GM19397 (cell line): ENCODE data around the gene PCDHGB2.
"Not testable (repeated sequence)": the region's sequence is repeated elsewhere in the genome, so short reads cannot be mapped to it uniquely, and the experiment has no call there.

ENCODE experiments used
- ATAC-seq: cut with Tn5 transposase; IDR thresholded peaks from one replicate; pipeline ENCODE4 v1.9.1; 2021; ENCODE audit warnings: mild to moderate bottlenecking, moderate library complexity; ENCODE audit not compliant: unreplicated experiment

Gene PCDHGB2

DNA sequence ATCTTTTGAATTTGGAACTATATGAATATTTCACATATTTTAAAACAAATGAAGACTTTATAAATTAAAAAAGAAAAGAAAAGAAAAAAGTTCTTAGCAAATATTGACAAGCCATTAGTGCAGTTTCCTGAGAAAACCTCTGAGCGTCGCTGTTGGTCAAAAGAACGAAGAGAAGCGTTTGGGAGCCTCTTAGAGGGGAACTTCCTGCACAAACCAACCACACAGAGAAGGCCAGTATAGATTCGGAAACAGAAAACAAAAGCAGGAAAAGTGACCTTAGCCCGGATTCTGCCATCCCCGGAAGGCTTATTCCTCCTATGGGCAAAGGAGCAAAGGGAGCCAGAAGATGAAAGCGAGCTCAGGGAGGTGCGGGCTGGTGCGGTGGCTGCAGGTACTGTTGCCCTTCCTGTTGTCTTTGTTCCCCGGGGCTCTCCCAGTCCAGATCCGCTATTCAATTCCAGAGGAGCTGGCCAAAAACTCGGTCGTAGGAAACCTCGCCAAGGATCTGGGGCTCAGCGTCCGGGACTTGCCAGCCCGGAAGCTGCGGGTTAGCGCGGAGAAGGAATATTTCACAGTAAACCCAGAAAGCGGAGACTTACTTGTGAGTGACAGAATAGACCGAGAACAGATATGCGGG, at the start of gene PCDHGB2:
Gene PCDHGB2, plus strand, starts transcription at position 205 of the 637 bp plus-strand sequence. Its CDS starts 142 bp downstream, at position 347.
- ATAC-seq = no peak

DNA sequence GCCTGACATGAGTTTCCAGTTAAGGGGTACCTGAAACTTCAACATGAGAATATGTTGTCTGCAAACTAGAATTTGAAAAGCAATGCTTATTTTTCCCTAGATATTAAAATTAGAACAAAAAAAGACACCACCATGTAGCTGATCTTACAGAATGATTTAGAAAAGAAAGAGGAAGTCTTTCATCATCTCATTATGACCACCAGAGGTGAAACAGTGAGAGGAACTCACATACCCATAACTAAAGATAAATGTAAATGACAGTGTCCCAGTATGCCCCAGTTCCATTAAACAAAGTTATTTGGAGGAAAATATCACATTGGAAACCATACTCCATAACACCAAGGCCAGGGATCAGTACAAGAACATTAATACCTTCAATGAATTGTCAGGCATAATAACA, 46.1 kb upstream of the PCDHGB2 start:
- ATAC-seq = no peak

DNA sequence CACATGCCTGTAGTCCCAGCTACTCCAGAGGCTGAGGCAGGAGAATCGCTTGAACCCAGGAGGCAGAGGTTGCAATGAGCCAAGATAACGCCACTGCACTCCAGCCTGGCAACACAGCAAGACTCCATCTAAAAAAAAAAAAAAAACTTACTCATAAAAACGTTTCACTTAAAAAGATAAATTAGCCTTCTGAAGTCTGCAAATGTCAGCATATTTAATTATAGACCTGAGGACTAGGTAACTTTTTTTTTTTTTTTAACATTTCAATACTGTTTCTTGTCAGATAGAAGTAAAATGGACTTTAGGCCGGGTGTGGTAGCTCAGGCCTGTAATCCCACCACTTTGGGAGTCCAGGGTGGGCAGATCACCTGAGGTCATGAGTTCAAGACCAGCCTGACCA, 42.8 kb upstream of the PCDHGB2 start:
- not testable (repeated sequence) for ATAC-seq

DNA sequence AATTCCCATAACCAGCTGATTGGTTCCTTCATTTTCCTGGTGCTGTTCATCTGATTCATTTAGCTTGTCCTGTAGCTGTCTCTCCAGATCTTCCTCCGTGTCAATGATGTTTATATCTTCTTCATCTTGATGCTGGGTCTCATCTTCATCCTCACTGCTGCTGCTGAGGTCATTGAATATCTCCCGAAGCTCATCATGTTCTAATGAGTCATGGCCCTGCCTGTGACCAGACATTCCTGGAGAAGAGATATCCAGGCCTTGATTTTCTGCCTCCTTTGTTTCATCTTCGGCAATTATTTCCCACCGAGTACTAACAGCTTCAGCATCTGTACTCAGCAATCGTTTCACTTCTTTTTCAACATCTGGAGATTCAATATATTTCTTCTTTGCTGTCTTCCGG, 40.6 kb upstream of the PCDHGB2 start:
- ATAC-seq = no peak

DNA sequence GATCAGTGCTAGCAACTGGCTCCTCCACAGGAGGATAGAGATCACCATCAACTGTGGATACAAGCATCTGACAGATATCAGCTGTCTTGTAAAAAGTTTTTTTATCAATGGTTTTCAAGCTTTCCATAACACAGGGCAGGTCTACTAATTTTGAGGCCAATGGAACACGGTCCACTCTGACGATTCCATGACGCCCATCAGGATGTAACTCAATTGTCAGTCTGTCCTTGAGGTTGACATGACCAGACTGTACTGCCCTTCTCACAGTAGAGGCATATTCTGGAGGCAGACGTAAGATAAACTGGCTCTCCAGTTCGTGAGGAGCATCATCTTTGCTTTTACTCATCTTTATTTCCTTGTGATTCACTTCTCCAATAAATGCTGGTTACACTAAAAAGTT, 40.1 kb upstream of the PCDHGB2 start:
- ATAC-seq = no peak

DNA sequence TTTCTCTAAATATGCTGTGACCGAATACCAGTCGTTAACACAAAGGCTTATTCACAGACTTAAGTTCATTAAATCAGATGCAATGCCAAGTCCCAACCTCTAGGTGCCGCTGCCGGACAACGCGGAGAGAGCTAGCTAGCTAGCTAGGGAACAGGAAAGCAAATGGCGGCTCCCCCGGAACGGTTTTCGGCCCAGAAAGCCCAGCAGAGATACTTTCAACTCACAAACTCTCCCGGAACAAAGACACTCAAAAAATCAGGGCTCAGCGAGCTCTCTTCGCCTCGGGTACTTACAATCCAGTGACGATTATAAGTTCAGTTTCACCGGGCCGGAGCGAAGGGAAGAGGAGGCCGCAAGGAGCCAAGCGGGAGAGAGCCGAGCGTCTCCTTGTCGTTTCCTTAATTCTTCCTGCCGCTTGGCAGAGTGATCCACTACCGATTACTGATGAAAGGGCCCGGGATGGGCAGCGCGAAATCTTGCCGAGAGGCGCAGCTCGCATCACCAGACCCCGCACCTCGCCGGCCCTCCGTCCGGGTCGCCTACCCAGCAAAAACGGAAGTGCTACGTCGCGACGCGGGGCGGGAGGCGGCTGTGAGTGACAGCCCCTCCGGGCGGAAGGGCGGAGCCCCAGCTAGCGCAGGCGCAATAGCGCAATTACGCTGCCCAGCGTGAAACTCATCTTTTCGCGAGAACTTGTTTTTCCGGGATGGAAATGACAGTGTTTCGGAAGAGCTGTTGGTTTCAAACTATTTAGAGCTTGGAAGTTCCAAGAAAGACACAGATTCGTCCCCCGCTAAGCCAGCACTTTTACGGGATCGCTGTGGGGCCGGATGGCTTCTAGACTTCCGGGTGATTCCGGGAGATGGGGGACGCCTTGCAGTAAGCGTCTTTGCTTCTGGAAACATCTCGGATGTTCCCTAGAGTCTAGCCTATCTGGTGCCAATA, 39.3 kb upstream of the PCDHGB2 start, which contains the start of gene TAF7:
Gene TAF7, minus strand, starts transcription at position 560 of the 945 bp plus-strand sequence. CDS start 740 bp downstream, outside the sequence.
- peak; percentile 98 for ATAC-seq

DNA sequence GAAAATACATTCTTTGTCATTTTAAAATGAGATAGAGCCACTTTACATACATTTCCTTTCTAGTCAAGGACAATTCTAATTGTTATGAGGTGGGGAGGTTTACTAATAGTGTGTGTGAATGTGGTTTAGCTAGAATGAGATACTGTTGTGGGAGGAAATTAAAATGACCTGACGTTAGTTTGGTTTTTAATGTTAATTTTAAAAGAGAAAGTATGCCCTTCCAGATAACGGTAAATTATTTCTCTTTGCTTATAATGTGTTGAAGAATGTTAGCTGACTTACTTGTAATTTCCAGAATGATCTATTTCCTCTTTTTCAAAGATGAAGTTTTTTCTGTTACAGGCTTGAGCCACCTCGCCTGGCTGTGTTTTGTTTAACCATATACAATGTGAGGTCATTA, 37.5 kb upstream of the PCDHGB2 start:
- no peak for ATAC-seq

DNA sequence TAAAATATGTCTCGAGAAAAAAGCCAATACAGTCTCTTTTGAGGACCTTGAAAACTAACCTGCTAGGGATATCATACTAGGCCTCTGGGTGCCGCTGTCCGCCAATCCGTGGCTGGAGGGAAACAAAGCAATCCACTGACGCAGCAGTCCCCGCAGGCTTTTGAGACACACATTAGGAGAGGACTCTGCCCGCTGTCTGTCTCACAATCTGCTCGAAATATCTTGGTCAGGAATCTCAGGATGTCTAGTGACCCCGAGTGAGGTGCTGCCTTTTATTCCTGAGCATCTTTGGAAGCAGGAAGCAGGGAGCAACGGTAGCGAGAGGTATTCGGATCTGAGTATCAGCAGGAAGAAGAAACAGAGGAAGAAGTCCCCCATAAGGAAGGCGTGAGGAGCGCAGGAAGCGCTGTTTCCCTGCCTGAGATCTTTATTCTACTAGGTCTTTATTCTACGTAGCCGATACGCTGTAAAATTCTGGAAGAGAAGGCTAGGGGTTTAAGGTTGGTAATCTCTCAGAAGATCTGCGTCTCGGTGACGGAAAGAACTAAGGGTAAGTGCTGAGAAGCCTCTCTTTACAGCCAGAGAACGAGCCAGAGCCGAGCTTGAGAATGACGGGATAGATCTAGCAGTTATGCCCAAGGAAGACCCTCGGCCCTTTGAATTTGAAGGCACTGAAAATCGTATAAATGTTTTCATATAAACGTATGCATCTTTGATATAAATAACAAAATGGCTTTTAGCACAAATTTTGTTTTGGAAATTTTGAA, 33.5 kb upstream of the PCDHGB2 start:
- peak; percentile 81 for ATAC-seq

DNA sequence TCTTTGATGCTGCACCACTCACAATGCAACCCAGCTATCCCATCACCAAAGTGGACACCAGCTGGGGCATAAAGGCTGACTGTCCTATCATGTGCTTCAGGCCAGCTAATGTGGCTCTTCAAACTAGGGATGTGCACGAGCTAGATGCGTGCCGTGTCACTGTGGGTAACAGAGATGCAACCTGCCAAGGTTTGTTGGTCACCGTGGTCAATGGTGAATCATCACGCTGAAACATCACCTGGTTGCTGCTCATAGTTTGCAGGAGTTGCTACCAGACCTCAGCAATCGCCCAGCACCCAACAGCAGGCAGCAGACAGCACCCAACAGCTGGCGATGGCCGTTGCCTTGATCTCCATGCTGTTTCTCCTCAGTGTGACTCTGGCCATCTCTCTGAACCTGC, 31.6 kb upstream of the PCDHGB2 start:
- ATAC-seq = no peak

DNA sequence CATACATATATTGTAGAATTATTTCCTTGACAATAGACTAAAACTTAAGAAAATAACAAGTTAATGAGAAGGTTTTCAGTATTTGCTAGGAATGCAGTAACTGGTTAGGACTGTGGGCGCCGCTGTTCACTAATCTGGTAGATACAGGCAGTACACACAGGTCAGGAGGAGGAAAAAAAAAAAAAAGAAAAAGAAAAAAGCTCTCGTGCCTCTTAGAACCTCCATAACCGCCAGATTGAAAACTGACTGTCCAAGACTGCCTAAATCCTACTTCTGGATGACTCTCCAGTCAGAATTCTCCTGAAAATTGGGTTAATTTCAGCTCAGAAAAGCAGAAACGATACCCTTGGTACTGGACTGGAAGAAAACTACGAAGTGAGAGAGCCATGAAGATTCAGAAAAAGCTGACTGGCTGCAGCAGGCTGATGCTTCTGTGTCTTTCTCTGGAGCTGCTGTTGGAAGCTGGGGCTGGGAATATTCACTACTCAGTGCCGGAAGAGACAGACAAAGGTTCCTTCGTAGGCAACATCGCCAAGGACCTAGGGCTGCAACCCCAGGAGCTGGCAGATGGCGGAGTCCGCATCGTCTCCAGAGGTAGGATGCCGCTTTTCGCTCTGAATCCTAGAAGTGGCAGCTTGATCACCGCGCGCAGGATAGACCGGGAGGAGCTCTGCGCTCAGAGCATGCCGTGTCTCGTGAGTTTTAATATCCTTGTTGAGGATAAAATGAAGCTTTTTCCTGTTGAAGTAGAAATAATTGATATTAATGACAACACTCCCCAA, 29.3 kb upstream of the PCDHGB2 start, which contains the start of gene PCDHGA1:
Gene PCDHGA1, plus strand, starts transcription at position 216 of the 782 bp plus-strand sequence.
- ATAC-seq = no peak

DNA sequence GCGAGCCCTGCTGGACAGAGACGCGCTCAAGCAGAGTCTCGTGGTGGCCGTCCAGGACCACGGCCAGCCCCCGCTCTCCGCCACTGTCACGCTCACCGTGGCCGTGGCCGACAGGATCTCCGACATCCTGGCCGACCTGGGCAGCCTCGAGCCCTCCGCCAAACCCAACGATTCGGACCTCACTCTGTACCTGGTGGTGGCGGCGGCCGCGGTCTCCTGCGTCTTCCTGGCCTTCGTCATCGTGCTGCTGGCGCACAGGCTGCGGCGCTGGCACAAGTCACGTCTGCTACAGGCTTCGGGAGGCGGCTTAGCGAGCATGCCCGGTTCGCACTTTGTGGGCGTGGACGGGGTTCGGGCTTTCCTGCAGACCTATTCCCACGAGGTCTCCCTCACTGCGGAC, 27.2 kb upstream of the PCDHGB2 start:
- not testable (repeated sequence) for ATAC-seq

DNA sequence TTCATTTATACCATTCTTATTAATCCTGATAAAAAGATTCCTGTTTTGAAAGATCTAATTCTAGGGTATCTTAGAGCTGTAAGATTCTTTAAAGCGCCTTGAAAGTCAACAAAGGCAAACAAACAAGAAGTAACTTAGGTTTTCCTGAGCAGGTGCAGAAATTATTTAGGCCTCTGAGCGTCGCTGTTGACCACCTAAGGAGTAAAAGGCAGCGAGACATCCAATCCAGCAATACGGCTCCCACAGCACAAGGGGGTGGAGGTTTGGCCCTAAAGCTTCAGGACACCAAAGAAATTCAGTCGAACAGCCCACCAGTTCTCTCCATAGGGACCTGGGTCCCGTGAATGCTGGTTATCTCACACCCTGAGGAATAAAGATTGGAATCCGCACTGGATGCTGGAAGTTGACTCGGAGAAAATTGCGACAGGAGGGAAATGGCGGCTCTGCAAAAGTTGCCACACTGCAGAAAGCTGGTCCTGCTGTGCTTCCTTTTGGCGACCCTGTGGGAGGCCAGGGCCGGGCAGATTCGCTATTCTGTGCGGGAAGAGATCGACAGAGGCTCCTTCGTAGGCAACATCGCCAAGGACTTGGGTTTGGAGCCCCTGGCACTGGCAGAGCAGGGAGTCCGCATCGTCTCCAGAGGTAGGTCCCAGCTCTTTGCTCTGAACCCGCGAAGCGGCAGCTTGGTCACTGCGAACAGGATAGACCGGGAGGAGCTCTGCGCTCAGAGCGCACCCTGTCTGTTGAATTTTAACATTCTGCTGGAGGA, 21.1 kb upstream of the PCDHGB2 start, which contains the start of gene PCDHGA2:
Gene PCDHGA2, plus strand, starts transcription at position 223 of the 769 bp plus-strand sequence.
- ATAC-seq = no peak

DNA sequence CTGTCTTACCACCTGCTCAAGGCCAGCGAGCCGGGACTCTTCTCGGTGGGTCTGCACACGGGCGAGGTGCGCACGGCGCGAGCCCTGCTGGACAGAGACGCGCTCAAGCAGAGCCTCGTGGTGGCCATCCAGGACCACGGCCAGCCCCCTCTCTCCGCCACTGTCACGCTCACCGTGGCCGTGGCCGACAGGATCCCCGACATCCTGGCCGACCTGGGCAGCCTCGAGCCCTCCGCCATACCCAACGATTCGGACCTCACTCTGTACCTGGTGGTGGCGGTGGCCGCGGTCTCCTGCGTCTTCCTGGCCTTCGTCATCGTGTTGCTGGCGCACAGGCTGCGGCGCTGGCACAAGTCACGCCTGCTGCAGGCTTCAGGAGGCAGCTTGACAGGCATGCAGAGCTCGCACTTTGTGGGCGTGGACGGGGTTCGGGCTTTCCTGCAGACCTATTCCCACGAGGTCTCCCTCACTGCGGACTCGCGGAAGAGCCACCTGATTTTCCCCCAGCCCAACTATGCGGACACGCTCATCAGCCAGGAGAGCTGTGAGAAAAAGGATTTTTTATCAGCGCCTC, 18.9 kb upstream of the PCDHGB2 start:
- not testable (repeated sequence) for ATAC-seq

DNA sequence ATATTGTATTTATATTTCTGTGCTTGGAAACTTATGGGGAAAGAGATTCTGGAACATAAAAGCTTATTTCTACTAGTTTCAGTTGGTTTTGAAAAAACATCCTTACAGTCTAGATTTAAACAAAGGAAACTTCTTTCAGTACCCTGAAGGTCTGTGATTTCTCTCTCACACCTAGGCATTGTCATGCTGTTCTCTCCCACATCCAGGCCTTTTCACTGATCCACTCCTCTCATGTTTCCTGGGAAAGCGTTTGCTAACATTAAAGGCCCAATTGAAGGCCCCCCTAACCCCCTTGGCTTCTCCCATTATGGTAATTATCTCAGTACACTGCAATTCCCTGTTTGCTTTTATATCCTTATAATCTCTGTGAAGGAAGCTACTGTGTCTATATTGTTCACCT, 17.0 kb upstream of the PCDHGB2 start:
- no peak for ATAC-seq

DNA sequence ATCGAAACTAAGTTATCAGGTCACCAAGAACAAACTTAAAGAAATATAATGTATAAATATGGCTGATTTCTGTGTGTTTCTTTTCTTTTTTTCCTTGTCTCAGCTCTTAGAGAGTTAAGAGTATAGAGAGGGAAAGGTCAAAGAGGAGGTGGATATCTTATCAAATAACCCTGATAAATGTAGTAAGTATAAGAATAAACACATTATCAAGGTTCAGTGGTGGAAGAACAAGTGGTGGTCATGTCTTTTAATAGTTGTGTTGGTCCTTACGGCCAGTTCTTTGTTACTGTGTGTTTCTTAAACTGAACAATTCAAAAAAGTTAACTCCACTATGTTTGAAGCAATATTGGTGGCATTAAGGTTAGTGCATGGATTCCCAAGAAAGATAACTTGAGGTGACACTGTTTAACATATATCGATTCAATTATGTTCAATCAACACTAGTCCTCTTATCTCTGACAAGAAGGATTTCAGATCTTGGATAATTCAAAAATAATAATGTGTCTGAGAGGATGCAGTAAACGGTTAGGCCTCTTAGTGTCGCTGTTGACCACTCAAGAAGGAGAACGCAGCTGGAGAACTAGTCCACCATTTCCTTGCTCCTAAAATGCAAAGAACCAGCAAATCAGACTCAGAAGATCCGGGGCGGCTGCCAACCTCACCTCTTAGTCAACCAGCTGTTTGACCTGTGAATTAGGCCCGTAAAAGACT, 16.4 kb upstream of the PCDHGB2 start, which contains the start of gene PCDHGA3:
Gene PCDHGA3, plus strand, starts transcription at position 588 of the 711 bp plus-strand sequence. CDS start 205 bp downstream, outside the sequence.
- ATAC-seq = no peak

DNA sequence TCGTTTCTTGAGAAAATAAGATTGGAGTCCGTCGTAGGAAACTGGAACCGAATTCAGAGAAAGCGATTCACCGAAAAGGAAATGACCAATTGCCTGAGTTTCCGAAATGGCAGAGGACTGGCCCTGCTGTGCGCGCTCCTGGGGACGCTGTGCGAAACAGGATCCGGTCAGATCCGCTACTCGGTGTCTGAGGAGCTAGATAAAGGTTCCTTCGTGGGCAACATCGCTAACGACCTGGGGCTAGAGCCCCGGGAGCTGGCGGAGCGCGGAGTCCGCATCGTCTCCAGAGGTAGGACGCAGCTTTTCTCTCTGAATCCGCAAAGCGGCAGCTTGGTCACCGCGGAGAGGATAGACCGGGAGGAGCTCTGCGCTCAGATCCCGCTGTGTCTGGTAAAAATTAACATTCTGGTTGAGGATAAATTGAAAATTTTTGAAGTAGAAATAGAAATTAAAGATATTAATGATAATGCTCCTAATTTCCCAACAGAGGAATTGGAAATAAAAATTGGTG, 15.8 kb upstream of the PCDHGB2 start:
- no peak for ATAC-seq

DNA sequence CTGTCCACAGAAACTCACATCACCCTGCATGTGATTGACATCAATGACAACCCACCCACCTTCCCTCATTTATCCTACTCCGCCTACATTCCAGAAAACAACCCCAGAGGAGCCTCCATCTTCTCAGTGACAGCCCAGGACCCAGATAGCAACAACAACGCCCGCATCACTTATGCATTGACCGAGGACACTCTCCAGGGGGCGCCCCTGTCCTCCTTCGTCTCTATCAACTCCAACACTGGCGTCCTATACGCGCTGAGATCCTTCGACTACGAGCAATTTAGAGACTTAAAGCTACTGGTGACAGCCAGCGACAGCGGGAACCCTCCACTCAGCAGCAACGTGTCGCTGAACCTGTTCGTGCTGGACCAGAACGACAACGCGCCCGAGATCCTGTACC, 14.5 kb upstream of the PCDHGB2 start:
- no peak for ATAC-seq

DNA sequence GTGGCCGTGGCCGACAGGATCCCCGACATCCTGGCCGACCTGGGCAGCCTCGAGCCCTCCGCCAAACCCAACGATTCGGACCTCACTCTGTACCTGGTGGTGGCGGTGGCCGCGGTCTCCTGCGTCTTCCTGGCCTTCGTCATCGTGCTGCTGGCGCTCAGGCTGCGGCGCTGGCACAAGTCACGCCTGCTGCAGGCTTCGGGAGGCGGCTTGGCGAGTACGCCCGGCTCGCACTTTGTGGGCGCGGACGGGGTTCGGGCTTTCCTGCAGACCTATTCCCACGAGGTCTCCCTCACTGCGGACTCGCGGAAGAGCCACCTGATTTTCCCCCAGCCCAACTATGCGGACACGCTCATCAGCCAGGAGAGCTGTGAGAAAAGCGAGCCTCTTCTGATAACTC, 13.8 kb upstream of the PCDHGB2 start:
- not testable (repeated sequence) for ATAC-seq
